Ovary (tissue), 3 donors: ENCODE measurements around the gene ZMYND19.

Experiments used
- CTCF ChIP-seq, 3 donors: fragments of 450-650 bp in 2 of 3; fragments of 200-600 bp in 1 of 3; IDR thresholded peaks; one replicate each; pipeline versions ENCODE4 v1.5.1 to v1.8.0; 2016 to 2022; ENCODE audit warnings: antibody characterized with exemption in 3 of 3, mild to moderate bottlenecking in 1 of 3
- POLR2A ChIP-seq: fragments of 450-650 bp; IDR thresholded peaks from one replicate; pipeline ENCODE4 v1.6.1; 2017; ENCODE audit warnings: antibody characterized with exemption, mild to moderate bottlenecking, moderate library complexity
- donor health status: DM: no; HTN: no; CAD: no.

- no peak for TF ChIP-seq CTCF (IDR thresholded peaks at IDR 0.05)
- TF ChIP-seq POLR2A, result no peak
These were observed 20.6 kb downstream of the ZMYND19 start for GRCh38 chr9:137569609-137570203.
